Spinal cord (tissue), 10 donors: ENCODE results near the gene MAP1LC3A. TPM values are rescaled to one million over a fixed set of nuclear protein-coding genes. Genes with fewer than 3 reads are reported as not detected.

Experiments used
- DNase-seq, 6 donors: peaks; one replicate each; pipeline versions ENCODE4 v3.0.0 to v3.0.0-alpha.2; 2013 to 2015; ENCODE audit warnings: low spot score in 6 of 6, low read depth in 4 of 6
- H3K27ac ChIP-seq: one replicate; pipeline ENCODE4 v1.5.1; 2013; ENCODE audit warnings: low read depth, low read length, control low read depth
- H3K27me3 ChIP-seq: one replicate; pipeline ENCODE4 v1.6.1; 2013; ENCODE audit warnings: low read length; ENCODE audit not compliant: control insufficient read depth, insufficient read depth
- H3K36me3 ChIP-seq: one replicate; pipeline ENCODE4 v1.6.1; 2013; ENCODE audit warnings: low read length; ENCODE audit not compliant: control insufficient read depth, insufficient read depth
- H3K4me1 ChIP-seq: one replicate; pipeline ENCODE4 v1.6.1; 2013; ENCODE audit warnings: low read length; ENCODE audit not compliant: control insufficient read depth, insufficient read depth
- H3K4me3 ChIP-seq: one replicate; pipeline ENCODE4 v1.5.1; 2013; ENCODE audit warnings: low read depth, low read length, control low read depth
- H3K9me3 ChIP-seq: one replicate; pipeline ENCODE4 v1.6.1; 2013; ENCODE audit warnings: low read length; ENCODE audit not compliant: control insufficient read depth, insufficient read depth
- WGBS: methylation state at CpG from one replicate; pipeline ENCODE4 v1.1.5; 2013; ENCODE audit warnings: missing lambda C conversion rate; ENCODE audit not compliant: insufficient coverage; 5-methylcytosine and 5-hydroxymethylcytosine counted together
- polyA plus RNA-seq, 2 donors: library from polyadenylated mRNA; unstranded; fragments of 120-200 nt; gene quantifications; one replicate each; pipeline ENCODE4 v1.2.1, GENCODE V29; 2013; ENCODE audit not compliant: insufficient read length in 2 of 2
- total RNA-seq, 2 donors: library from RNA; depleted of rRNA in 1 of 2; stranded (reverse); fragments of 120-200 nt in 1 of 2; fragments of >200 nt in 1 of 2; gene quantifications; one replicate each; pipeline versions ENCODE4 v1.2.3 to v1.2.4, GENCODE V29; 2013 to 2014
- donor health status: healthy.

Gene MAP1LC3A
- total and polyA plus RNA-seq, 4 donors: 61.6 to 307 (median 219) TPM

DNA sequence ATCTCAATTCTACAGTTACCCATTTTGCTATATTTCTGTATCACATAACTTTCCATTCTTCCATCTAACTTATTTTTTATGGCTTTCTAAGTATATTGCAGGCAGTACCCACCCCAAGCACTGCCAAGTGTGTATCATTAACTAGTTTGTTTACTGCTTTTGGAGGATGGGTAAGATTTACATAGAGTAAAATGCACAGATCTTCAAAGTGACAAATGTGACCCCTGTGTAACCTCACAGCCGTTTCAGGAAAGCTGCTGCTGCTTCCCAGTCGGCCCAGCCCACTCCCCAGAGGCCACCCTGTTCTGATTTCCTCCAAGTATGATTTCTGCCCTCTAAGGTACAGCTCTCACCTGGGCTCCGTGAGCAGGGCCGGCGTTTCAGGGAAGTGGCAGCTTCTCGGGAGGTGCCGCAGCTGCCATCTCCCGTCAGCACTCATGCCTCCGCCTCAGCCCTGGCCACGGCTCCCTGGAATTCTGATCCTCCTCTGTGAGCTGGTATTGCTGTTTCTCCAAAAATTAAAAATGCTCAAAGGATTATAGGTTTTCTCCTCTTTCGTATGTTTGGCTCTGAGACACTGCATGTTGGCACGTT is 15.0 kb upstream of the MAP1LC3A start:
- no peak for DNase-seq
- 57% methylated on average over 10 of the region's 12 CpGs for WGBS
- Histone ChIP-seq H3K27me3 (no peaks in the 10 kb centered on the region), H3K36me3 (peaks cover 33% of the 10 kb centered on the region), H3K4me1 (peaks cover 9% of the 10 kb centered on the region), H3K4me3 (no peak overlapping the region), H3K9me3 (no peaks in the 10 kb centered on the region), H3K27ac (no peak overlapping the region)

DNA sequence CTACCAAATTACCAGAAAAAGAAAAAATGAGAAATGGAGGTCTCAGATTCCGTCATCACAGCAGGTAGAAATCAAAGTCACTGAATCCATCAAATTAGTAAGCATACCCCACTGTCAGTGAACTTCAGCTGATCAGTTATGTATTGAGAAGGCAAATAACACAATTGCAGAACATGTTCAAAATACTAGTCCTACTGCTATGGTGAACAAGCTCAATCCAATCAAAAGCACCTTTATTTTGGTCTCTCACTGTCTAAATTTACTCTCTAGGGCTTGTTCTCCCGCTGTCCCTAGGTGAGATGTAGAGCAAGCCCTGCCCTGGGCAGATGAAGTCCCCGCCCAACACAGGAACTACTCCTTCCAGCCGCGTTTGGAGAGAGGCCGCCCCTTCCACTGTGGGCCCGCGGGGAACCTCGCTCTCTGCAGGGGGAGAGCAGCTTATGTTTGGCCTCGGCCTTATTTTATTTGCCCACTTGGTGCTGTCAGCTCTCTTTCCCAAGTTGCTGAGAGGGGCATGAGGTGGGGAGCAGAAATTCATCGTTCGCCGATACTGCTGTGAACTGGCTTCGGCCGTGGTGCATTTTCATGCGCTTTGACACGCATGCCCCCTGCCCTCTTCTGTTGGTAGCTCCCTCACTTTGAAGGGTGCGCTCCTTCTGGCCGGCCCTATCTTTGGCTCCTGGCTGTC is 14.3 kb upstream of the MAP1LC3A start:
- Histone ChIP-seq H3K4me3 (no peak overlapping the region), H3K27me3 (no peaks in the 10 kb centered on the region), H3K36me3 (peaks cover 33% of the 10 kb centered on the region), H3K27ac (no peak overlapping the region), H3K9me3 (no peaks in the 10 kb centered on the region), H3K4me1 (peaks cover 9% of the 10 kb centered on the region)
- no peak for DNase-seq
- 9% methylated on average over 16 of the region's 19 CpGs for WGBS

DNA sequence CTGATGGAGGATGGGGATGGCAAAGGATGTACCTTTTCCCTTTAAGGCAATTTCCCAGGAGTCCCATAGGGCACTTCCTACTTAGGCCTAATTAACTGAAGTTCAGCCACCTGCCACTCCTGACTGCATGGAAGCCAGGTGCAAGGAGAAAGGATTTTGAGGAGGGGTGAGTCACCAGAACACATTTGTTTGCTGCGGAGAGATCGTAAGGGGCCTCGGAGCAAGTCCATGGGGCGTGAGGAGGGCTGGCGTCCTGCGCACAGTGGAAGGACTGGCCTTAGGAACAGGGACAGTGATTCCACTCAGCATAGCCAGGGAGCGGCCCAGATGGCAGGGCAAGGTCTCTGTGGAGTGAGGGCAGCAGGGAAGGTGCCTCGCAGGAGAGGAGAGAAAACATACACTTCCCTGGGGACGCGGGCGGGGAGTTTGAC is 11.8 kb upstream of the MAP1LC3A start:
- 84% methylated on average over 11 of the region's 11 CpGs for WGBS
- no peak for DNase-seq
- H3K4me1 ChIP-seq: peaks cover 9% of the 10 kb centered on the region
- no peak overlapping the region for H3K27ac ChIP-seq
- H3K36me3 ChIP-seq: peaks cover 13% of the 10 kb centered on the region
- no peak overlapping the region for H3K4me3 ChIP-seq
- H3K27me3 ChIP-seq: no peaks in the 10 kb centered on the region
- no peaks in the 10 kb centered on the region for H3K9me3 ChIP-seq

DNA sequence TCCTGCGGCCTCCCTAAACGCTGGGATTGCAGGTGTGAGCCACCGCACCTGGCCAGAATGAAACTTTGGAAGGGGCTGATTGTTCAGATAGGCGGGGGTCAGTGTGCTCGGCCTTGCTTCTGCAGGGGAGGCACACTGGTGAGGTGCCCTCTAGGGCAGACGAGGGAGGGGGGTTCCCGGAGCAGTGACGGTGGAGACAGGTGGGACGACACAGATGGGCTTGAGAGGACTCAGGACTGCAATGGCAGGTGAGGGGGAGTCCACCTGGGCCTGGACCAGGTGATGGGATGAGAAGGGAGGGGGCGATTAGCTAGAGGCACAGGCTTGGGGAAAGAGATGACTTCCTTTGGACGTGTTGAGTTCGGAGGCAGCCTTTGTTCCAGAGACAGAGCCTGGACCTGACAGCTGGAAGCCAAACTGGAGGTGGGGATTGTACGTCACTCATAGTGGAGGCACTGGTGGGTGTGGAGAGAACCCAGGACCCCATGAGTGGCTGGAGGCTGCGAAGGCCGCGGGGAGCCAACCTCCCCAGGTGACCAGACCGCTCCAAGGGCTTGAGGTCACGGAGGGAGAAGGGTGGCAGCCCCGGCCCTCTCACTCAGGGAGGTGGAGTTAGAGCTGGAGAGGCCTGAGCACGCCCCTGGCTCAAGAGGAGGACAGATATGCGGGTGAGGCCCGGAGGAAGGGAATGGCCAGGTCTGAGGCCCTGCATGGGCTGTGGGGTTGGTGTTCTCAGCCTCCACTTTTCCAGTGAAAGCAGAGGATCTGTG is 10.5 kb upstream of the MAP1LC3A start:
- no peaks in the 10 kb centered on the region for H3K9me3 ChIP-seq
- H3K4me3 ChIP-seq: no peak overlapping the region
- no peak overlapping the region for H3K27ac ChIP-seq
- DNase-seq: no peak
- no peaks in the 10 kb centered on the region for H3K27me3 ChIP-seq
- peaks cover 9% of the 10 kb centered on the region for H3K4me1 ChIP-seq
- H3K36me3 ChIP-seq: peaks cover 6% of the 10 kb centered on the region
- WGBS: 93% methylated on average over 22 of the region's 22 CpGs

DNA sequence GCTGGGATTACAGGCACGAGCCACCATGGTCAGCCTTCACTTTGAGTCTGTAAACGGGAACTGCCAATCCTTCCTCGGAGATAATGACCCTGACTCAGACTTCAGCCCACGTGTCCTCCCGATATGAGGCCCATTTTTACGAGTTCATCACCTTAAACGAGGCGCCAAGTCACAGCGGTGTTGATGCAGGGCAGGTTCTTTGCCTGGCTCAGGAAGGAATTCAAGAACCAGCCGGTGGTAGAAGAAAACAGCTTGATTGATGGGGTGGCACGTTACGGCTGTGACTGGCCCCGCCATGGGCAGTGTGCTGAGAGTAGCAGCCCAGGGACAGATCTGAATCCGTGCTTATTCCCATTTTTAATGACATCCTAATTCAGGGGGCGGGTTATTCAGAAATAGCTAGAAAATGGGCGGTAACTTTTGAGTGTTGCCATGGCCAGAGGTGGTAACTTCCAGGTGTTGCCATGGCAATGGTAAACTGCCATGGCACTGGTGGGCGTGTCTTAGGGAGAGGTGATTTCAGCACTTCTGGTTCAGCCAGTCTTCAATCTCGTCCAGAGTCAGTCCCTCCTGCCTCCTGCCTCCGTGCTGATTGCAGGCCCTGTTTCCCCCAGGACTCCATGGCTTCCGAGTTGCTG is 9.1 kb upstream of the MAP1LC3A start:
- Histone ChIP-seq H3K27ac (no peak overlapping the region), H3K4me1 (peaks cover 3% of the 10 kb centered on the region), H3K9me3 (no peaks in the 10 kb centered on the region), H3K4me3 (no peak overlapping the region), H3K27me3 (no peaks in the 10 kb centered on the region), H3K36me3 (peaks cover 2% of the 10 kb centered on the region)
- 49% methylated on average over 15 of the region's 20 CpGs for WGBS
- peak in 1 of 6 donors; percentile 6 for DNase-seq

DNA sequence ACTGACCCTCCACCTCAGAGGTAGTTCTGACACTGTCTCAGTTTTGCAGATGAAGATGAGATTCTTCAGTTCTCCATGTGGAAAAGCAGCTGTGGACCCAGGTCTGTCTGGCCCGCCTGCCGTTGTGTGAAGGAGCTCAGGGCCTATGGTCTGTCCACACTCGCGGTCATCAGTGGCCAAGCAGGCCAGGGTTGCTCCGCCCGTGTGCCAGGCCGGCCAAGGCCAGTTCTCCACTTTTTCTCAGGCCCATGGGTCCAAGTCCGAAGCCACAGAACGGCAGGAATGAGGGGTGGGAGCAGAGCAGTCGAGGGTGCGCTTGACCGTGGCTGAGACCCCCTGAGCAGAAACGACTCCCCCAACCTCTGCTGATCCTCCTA is 8.6 kb upstream of the MAP1LC3A start:
- H3K9me3 ChIP-seq: no peaks in the 10 kb centered on the region
- no peak overlapping the region for H3K4me3 ChIP-seq
- no peaks in the 10 kb centered on the region for H3K27me3 ChIP-seq
- WGBS: 87% methylated on average over 8 of the region's 13 CpGs
- no peaks in the 10 kb centered on the region for H3K4me1 ChIP-seq
- DNase-seq: no peak
- peaks cover 2% of the 10 kb centered on the region for H3K36me3 ChIP-seq
- no peak overlapping the region for H3K27ac ChIP-seq

DNA sequence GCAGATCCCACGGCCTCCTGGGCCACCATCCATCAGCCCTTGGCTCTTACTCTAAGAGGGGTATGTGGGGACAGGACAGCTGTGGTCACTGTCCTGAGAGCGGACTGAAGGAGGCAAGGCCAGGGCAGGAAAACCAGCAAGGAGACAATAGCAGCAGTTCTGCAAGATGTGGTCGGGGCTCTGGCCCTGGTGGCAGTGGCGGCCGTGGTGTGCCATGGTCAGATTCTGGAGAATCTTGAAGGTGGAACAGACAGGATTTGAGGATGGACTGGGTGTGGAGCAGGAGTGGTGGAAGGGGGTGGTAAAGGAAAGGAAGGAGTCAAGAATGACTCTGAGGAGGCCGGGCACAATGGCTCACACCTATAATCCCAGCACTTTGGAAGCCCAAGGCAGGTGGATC is 5.9 kb upstream of the MAP1LC3A start:
- H3K4me1 ChIP-seq: peaks cover 2% of the 10 kb centered on the region
- WGBS: 98% methylated on average over 6 of the region's 6 CpGs
- no peaks in the 10 kb centered on the region for H3K9me3 ChIP-seq
- no peak overlapping the region for H3K27ac ChIP-seq
- peaks cover 2% of the 10 kb centered on the region for H3K36me3 ChIP-seq
- no peaks in the 10 kb centered on the region for H3K27me3 ChIP-seq
- no peak overlapping the region for H3K4me3 ChIP-seq
- no peak for DNase-seq

DNA sequence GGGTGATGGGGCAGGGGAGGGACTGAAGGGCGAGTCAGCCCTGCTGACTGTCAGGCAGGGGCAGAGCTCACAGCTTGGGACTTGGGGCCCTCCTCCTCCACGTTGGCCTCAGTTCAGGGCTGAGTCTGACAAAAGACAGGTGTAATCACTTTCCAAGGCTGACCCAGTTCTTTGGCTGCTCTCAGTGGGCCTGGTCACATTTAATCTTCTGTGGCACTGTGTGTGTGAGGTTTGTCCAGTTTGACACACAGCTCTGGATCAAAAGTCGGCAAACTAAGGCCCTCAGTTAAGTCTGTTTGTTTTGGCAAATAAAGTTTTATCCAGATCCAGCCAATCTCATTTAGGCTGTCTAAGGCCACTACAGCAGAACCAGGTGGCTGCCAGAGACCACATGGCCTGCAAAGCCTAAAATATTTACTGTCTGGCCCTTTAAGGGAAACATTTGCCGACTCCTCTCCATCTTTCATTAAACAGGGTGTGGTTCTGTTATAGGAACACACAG is 5.1 kb upstream of the MAP1LC3A start:
- no peak for DNase-seq
- Histone ChIP-seq H3K4me1 (peaks cover 10% of the 10 kb centered on the region), H3K9me3 (no peaks in the 10 kb centered on the region), H3K36me3 (no peaks in the 10 kb centered on the region), H3K27me3 (no peaks in the 10 kb centered on the region), H3K4me3 (no peak overlapping the region), H3K27ac (no peak overlapping the region)
- 53% methylated on average over 2 of the region's 4 CpGs for WGBS

DNA sequence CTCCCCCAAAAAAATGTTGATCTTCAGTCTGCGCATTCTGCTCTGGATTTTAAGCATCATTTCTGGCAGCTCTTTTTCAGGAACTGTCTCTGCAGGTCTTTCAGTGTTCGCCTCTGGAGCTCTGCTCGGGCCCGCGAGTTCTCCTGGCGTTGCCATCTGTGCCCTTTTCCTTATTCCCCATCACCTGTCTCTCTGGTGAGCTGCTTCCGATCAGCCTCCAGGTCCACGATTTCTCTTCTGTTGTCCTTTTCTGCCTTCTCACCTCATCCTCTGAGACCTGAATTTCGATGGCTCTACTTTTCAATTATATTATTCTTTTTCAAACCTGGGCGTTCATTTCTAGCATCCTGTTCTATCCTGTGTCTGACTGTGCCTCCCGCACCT is 590 bp upstream of the MAP1LC3A start:
- Histone ChIP-seq H3K9me3 (no peaks in the 10 kb centered on the region), H3K27me3 (no peaks in the 10 kb centered on the region), H3K4me1 (peaks cover 38% of the 10 kb centered on the region), H3K4me3 (peak overlapping the region; percentile 89), H3K36me3 (peaks cover 34% of the 10 kb centered on the region), H3K27ac (peak overlapping the region; percentile 90)
- peak in 1 of 6 donors; percentile 22 for DNase-seq
- 45% methylated on average over 10 of the region's 11 CpGs for WGBS
